OCI-LY1 (cell line): ENCODE results near the gene VIL1.
A peak's percentile ranks its signal among the peaks of the same experiment; 100 is the strongest.

Experiments used
- H2AFZ ChIP-seq: fragments of 200-600 bp; sonication (generic), shearing (Covaris generic); 2 replicates; pipeline ENCODE4 v1.6.0; 2014; ENCODE audit warnings: antibody characterized with exemption, mild to moderate bottlenecking, low read length
- H3F3A ChIP-seq: fragments of 200-600 bp; sonication (generic), shearing (Covaris generic); 2 replicates; pipeline ENCODE4 v1.6.0; 2014; ENCODE audit warnings: mild to moderate bottlenecking, antibody characterized with exemption, low read length, moderate library complexity; ENCODE audit not compliant: insufficient read depth
- H3K27ac ChIP-seq: fragments of 200-600 bp; sonication (generic); 2 replicates; pipeline ENCODE4 v1.5.1; 2014; ENCODE audit warnings: low read length, mixed run types, mild to moderate bottlenecking, low read depth; ENCODE audit not compliant: poor library complexity, severe bottlenecking
- H3K27me3 ChIP-seq: fragments of 200-600 bp; sonication (generic); 2 replicates; pipeline ENCODE4 v1.6.0; 2014; ENCODE audit warnings: antibody characterized with exemption, mild to moderate bottlenecking, low read length, moderate library complexity; ENCODE audit not compliant: insufficient read depth
- H3K36me3 ChIP-seq: fragments of 200-600 bp; sonication (generic); 2 replicates; pipeline ENCODE4 v1.6.1; 2014; ENCODE audit warnings: mild to moderate bottlenecking, antibody characterized with exemption, low read length, moderate library complexity, mixed read lengths; ENCODE audit not compliant: insufficient read depth
- H3K4me1 ChIP-seq: fragments of 200-600 bp; sonication (generic); 2 replicates; pipeline ENCODE4 v1.5.1; 2014; ENCODE audit warnings: mild to moderate bottlenecking, low read length, moderate library complexity; ENCODE audit not compliant: insufficient read depth, severe bottlenecking
- H3K4me2 ChIP-seq: fragments of 200-600 bp; sonication (generic), shearing (Covaris generic); 2 replicates; pipeline ENCODE4 v1.6.1; 2014; ENCODE audit warnings: low read length
- H3K4me3 ChIP-seq: fragments of 200-600 bp; sonication (generic); 2 replicates; pipeline ENCODE4 v1.5.1; 2014; ENCODE audit warnings: low read length, low read depth, mild to moderate bottlenecking, mixed read lengths; ENCODE audit not compliant: poor library complexity, severe bottlenecking
- H3K79me2 ChIP-seq: fragments of 200-600 bp; shearing (Covaris generic); 2 replicates; pipeline ENCODE4 v1.6.1; 2016; ENCODE audit warnings: mixed run types, low read length, mixed read lengths; ENCODE audit not compliant: insufficient read depth
- H3K9ac ChIP-seq: fragments of 200-600 bp; sonication (generic), shearing (Covaris generic); 2 replicates; pipeline ENCODE4 v1.6.1; 2014; ENCODE audit warnings: mild to moderate bottlenecking, low read length, mixed read lengths
- H3K9me2 ChIP-seq: fragments of 200-600 bp; sonication (generic), shearing (Covaris generic); 2 replicates; pipeline ENCODE4 v1.6.1; 2014; ENCODE audit warnings: low read depth, mild to moderate bottlenecking, low read length, mixed read lengths
- H3K9me3 ChIP-seq: fragments of 200-600 bp; shearing (Covaris generic); 2 replicates; pipeline ENCODE4 v1.6.1; 2014; ENCODE audit warnings: low read length, mixed read lengths
- H4K20me1 ChIP-seq: fragments of 200-600 bp; sonication (generic), shearing (Covaris generic); 2 replicates; pipeline ENCODE4 v1.6.0; 2016; ENCODE audit warnings: mild to moderate bottlenecking, low read length; ENCODE audit not compliant: insufficient read depth
- EZH2 ChIP-seq: fragments of 200-600 bp; sonication (generic), shearing (Covaris generic); IDR thresholded peaks from 2 replicates; pipeline ENCODE4 v1.8.0; 2017; ENCODE audit warnings: borderline replicate concordance, mixed run types, mild to moderate bottlenecking, antibody characterized with exemption, low read length, moderate library complexity, mixed read lengths
- TF ChIP-seq, protein P1 (sequence below): fragments of 200-600 bp; sonication (generic), shearing (Covaris generic); IDR thresholded peaks from 2 replicates; pipeline ENCODE4 v1.5.1; 2017; ENCODE audit warnings: mild to moderate bottlenecking, antibody characterized with exemption, low read length, moderate library complexity, mixed read lengths

Gene VIL1

DNA sequence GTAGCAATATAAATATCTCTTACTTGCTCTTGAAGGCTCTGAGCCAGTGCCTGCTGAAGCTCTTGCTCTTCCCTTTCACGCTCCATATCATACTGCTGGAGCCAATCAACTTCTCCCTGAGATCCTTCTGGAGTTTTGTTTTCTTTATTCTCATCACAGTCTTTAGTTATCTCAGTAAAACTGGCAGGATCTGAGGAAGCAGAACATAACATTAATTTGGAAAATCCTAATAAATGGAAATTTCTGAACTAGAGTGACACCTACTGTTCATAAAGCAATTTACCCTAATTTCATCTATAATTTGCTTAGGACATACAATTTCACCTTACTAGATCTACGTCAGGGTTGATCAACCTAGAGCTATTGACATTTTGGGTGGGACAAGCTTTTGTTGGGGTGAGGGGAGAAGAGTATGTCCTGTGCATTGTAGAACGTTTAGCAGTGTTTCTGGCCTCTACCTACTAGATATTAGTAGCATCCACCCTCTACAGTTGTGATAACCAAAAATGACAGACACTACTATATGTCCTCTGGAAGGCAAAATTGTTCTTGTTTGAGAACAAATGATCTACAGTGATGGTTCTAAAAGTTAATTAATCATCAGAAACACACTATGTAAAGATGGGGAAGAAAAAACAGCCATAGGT, 47.2 kb downstream of the VIL1 start:
- H2AFZ ChIP-seq, result no peak overlapping the region
- H3K9ac ChIP-seq, result no peak overlapping the region
- no peaks in the 10 kb centered on the region for H4K20me1 ChIP-seq
- no peaks in the 10 kb centered on the region for H3K9me2 ChIP-seq
- H3K27ac ChIP-seq, result no peak overlapping the region
- H3K9me3 ChIP-seq, result no peaks in the 10 kb centered on the region
- TF ChIP-seq, protein P1, sequence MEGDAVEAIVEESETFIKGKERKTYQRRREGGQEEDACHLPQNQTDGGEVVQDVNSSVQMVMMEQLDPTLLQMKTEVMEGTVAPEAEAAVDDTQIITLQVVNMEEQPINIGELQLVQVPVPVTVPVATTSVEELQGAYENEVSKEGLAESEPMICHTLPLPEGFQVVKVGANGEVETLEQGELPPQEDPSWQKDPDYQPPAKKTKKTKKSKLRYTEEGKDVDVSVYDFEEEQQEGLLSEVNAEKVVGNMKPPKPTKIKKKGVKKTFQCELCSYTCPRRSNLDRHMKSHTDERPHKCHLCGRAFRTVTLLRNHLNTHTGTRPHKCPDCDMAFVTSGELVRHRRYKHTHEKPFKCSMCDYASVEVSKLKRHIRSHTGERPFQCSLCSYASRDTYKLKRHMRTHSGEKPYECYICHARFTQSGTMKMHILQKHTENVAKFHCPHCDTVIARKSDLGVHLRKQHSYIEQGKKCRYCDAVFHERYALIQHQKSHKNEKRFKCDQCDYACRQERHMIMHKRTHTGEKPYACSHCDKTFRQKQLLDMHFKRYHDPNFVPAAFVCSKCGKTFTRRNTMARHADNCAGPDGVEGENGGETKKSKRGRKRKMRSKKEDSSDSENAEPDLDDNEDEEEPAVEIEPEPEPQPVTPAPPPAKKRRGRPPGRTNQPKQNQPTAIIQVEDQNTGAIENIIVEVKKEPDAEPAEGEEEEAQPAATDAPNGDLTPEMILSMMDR, result peak; percentile 70
- no peak for TF ChIP-seq EZH2
- H3K4me3 ChIP-seq, result no peak overlapping the region
- no peaks in the 10 kb centered on the region for H3K79me2 ChIP-seq
- H3F3A ChIP-seq, result no peaks in the 10 kb centered on the region
- no peak overlapping the region for H3K4me2 ChIP-seq
- H3K36me3 ChIP-seq, result peaks cover 35% of the 10 kb centered on the region
- H3K27me3 ChIP-seq, result no peaks in the 10 kb centered on the region
- peaks cover under 1% of the 10 kb centered on the region for H3K4me1 ChIP-seq

DNA sequence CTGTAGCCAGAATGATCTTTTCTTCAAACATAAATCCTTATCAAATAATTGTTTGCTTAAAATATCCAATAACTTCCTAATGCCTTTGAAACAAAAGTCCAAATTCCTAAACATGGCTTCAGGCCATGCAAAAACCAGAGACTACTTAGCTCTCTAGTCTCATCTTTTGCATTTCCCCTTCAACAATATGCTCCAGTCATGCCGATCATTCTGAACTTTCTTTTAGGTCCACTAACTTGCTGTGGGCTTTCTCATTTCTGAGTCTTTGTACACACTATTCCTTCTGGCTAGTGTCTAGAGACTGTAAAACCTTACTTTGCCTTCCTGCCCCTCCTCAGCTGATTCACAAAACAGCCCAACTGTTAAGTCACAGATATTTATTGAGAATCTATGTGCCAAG, 51.5 kb downstream of the VIL1 start:
- no peaks in the 10 kb centered on the region for H4K20me1 ChIP-seq
- H3K36me3 ChIP-seq, result peaks cover 42% of the 10 kb centered on the region; the same call in 1 of the 2 replicates
- H3K27me3 ChIP-seq, result no peaks in the 10 kb centered on the region
- H3K9me3 ChIP-seq, result no peaks in the 10 kb centered on the region
- H3K4me1 ChIP-seq, result peaks cover 6% of the 10 kb centered on the region
- no peak overlapping the region for H3K4me2 ChIP-seq
- H3K9me2 ChIP-seq, result no peaks in the 10 kb centered on the region
- TF ChIP-seq EZH2, result no peak
- TF ChIP-seq, protein P1, result no peak
- H3K4me3 ChIP-seq, result no peak overlapping the region
- no peak overlapping the region for H3K9ac ChIP-seq
- H3K79me2 ChIP-seq, result no peaks in the 10 kb centered on the region
- no peak overlapping the region for H2AFZ ChIP-seq
- no peak overlapping the region for H3K27ac ChIP-seq
- H3F3A ChIP-seq, result no peaks in the 10 kb centered on the region

DNA sequence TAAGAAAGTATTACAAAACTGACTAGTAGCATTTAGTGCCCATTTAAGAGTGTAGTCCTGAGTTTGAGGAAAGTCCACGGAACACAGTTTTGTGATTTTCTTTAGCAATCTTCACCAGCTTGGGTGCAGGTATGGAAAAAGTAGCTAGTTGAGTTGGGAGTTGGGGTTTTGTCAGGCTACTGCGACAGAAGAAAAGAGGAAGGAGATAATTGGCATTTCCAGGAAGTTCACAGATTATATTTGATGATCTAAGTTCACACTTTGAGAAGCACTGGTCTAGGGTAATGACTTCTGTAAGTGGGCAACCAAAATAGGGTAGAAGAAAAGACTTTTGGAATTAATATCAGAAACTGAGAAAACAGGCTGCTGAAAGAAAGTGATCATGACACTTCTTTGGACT, 52.1 kb downstream of the VIL1 start:
- H3K9me2 ChIP-seq, result no peaks in the 10 kb centered on the region
- H3K27ac ChIP-seq, result no peak overlapping the region
- H3F3A ChIP-seq, result no peaks in the 10 kb centered on the region
- no peaks in the 10 kb centered on the region for H4K20me1 ChIP-seq
- H3K4me1 ChIP-seq, result peaks cover 6% of the 10 kb centered on the region
- no peaks in the 10 kb centered on the region for H3K27me3 ChIP-seq
- H3K4me2 ChIP-seq, result no peak overlapping the region
- H2AFZ ChIP-seq, result no peak overlapping the region
- TF ChIP-seq, protein P1, result no peak
- TF ChIP-seq EZH2, result no peak
- no peaks in the 10 kb centered on the region for H3K9me3 ChIP-seq
- H3K4me3 ChIP-seq, result no peak overlapping the region
- H3K36me3 ChIP-seq, result peaks cover 38% of the 10 kb centered on the region; the same call in 1 of the 2 replicates
- no peaks in the 10 kb centered on the region for H3K79me2 ChIP-seq
- no peak overlapping the region for H3K9ac ChIP-seq
